Jurkat, Clone E6-1 (cell line): ENCODE results near the gene MT1A.
"Not testable (repeated sequence)": the region's sequence is repeated elsewhere in the genome, so short reads cannot be mapped to it uniquely, and the experiment has no call there.

Source experiments
- DNase-seq: peaks from one replicate; pipeline ENCODE4 v3.0.0-alpha.2; 2011; ENCODE audit warnings: low read depth, low spot score
- H3K4me3 ChIP-seq: 2 replicates; pipeline ENCODE4 v1.5.1; 2011; ENCODE audit warnings: mild to moderate bottlenecking, low read length, control low read depth, moderate library complexity

The MT1A gene

DNA sequence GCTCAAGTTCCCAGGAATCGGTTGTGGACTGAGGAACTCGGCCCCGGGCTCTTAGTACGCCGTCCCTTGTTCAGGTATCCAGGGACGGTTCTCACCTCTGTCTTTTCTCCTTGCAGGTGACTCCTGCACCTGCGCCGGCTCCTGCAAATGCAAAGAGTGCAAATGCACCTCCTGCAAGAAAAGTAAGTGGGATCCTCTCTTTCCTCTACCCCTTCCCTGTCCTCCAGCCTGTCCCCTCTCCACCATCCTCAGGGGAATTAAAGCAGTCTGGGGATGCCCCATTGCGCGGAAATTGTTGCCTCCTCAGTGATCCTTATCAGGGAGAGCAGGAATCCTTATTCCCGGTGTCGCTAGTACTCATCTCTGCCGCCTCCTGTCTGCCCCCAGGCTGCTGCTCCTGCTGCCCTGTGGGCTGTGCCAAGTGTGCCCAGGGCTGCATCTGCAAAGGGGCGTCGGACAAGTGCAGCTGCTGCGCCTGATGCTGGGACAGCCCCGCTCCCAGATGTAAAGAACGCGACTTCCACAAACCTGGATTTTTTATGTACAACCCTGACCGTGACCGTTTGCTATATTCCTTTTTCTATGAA lies 29.5 kb upstream of the MT1A start:
- DNase-seq, result no peak

DNA sequence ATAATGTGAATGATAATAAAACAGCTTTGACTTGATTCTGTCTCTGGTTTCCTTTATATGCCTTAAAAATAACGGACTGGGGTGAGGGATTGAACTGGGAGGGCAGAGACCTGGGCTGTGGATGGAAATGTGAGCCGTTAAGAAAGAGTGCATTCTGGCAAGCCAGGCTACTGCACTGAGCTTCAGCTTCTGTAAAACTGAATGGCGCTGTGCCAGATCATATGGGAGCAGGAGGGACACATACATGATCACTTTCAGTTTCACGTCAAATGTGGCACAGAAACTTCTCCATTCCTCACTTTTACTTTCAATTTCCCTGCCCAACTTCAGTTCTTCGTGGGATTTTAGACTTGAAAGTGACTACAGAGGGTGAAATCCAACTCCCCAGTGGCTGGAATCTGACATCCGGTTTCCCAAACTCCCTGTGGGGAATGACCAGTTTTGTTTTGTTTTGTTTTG lies 29.0 kb upstream of the MT1A start:
- H3K4me3 ChIP-seq, result peak overlapping the region; percentile 84

More for the DNA sequence above, 29.5 kb upstream of the MT1A start:
- H3K4me3 ChIP-seq, result peak overlapping the region; percentile 84

DNA sequence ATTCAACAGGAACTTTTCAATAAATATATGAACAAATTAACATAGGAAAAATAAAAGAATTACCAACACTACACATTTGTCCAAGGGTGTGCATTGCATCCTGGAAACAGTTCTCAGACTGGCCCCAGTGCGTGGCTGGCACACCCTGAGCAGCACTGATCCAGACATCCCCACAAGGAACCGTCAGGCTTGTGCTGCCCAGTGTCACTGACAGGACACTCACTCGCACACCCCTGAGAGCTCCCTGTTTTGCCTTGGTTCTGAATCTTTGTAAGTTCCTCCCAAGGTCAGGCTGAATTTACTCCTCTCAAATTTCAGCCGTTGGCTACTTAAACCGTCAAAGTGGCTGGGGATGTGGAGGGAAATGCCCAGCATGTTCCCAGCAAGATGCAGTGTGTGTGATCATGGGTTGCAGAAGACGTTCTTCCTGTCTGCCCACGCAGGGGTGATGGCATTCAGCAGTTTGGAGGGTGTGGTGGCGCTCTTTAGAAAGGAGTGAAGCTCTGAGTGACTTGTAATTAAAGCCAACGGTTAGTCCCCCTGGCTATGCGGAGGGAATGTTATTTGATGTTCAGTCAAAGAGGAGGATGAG lies 28.4 kb upstream of the MT1A start:
- peak; percentile 37 for DNase-seq
- peak overlapping the region; percentile 84 for H3K4me3 ChIP-seq

More for the DNA sequence above, 29.0 kb upstream of the MT1A start:
- DNase-seq, result peak; percentile 77

DNA sequence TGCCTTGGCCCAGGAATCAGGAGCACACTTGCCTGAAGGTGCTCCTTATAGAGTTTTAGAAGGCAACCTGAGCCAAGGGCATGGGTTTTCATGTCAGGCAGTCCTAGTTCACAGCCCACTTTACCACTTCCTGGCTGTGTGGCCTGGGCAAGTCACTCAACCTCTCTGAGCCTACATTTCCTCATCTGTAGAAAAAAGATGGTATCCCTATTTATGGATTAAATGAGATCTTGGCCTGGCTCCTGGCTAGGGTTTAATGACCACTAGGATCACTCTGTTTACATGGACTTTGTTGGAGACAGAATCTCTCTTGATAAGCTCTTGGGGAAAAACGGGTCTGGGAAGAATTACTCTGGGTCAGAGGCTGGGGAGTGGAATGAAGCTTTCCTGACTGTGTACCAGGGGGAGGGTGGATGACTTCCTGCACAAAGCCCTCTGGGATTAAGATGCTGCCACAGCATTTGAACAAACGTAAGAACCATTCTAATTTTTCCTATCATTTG lies 27.8 kb upstream of the MT1A start:
- no peak overlapping the region for H3K4me3 ChIP-seq
- peak; percentile 37 for DNase-seq

DNA sequence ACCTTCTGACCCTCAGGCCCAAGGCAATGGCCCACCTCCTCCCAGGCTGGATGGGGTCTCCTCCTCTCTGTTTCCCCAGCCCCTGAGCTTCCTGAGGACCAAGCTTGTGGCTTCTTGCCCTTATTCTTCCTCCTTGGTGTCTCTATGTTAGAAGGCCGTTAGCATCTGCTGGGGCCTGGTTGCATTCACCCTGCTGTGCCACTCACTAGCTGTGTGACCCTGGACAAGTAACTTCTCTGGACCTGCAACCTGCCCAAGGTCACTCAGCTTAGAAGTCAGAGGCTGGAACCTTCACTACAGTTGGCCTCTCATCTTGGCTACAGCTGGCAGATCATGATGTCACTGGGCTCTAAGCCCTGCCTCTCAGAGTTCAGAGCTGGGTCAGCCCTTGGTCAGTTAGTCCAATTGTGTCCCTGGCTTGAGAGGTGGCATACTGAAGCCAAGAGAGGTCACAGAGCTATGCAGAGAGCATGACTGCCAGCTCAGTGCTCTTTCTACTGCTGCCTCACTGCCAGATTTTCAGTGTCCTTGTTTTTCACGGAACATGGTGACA lies 27.1 kb upstream of the MT1A start:
- DNase-seq, result no peak
- H3K4me3 ChIP-seq, result no peak overlapping the region

DNA sequence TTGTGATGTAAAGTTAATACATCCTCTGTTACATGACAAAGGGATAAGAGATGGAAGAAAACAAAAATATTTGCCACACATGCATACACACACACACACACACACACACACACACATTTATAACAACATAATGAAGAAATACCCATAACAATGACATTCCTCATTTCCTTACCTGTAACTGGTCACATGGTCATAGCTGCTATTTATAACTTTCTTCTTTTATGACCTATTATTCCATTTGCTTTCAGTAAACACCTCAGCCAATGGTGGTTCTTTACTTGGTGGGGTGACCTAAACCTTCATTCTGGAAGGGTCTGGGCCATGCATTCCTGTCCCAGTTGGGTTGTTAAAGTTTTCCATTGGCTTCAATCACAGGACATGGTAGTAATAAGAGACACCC lies 24.8 kb upstream of the MT1A start:
- H3K4me3 ChIP-seq, result no peak overlapping the region
- DNase-seq, result no peak

DNA sequence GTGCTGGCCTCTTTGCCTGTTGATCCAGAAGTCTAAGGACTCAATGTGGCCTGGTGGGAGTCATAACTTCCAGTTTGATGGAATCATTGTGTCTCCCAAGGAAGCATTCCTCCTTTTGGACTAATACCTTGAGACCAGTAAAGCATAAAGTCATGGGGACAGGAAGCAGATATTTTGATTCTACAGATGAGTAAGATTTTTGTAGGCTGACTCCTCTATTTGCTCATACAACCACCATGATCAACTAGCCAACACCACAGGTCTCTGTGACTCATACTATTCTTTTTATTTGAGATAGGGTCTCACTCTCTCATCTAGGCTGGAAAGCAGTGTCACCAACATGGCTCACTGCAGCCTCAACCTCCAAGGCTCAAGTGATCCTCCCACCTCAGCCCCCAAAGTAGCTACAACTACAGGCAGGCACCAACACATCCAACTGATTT lies 23.9 kb upstream of the MT1A start:
- DNase-seq, result no peak
- H3K4me3 ChIP-seq, result no peak overlapping the region

DNA sequence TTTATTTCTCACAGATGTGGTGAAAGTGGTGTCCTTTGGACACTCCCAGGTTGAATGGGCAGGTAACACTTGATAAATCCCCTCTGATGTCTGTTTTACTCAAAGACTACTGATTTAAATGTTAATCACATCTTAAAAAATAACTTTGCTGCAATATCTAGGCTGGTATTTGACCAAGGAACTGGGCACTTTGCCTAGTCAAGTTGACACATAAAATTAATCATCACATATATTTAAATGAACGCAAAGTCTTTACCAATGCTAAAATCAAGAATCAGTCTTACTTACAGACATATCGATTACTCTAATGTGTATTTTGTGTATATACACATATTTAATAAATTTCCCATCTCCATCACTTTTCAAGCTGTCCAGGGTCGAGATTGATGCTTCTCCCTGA lies 23.1 kb upstream of the MT1A start:
- no peak for DNase-seq
- H3K4me3 ChIP-seq, result no peak overlapping the region

DNA sequence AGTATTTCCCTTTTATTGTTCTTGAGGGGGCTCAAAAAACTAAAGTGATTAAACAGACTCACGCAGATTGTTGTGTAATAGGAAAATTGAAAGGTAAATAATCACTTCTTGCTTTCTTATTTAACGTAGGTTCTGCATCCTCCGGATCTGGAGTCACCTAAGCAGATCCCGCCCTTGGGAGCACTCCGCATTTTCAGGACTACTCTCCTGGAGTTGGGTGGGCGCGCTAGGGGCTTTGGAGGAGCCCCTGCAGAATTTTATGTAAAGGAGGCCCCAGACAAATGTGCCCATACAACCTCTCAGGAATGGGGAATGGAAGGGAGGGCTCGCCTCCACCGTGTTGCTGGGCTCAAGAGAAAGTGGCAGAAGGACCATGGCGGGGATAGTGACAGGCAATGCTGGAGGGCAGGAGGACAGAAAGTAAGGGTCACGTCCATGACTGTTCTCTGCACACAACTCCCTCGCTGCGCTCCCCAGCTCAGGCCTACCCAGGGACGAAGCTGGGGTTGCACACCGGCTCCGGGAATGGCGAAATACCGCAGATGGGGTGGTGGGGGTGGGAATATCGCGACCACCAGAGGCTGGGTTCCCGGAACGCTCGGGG lies 21.8 kb upstream of the MT1A start:
- no peak for DNase-seq
- no peak overlapping the region for H3K4me3 ChIP-seq

DNA sequence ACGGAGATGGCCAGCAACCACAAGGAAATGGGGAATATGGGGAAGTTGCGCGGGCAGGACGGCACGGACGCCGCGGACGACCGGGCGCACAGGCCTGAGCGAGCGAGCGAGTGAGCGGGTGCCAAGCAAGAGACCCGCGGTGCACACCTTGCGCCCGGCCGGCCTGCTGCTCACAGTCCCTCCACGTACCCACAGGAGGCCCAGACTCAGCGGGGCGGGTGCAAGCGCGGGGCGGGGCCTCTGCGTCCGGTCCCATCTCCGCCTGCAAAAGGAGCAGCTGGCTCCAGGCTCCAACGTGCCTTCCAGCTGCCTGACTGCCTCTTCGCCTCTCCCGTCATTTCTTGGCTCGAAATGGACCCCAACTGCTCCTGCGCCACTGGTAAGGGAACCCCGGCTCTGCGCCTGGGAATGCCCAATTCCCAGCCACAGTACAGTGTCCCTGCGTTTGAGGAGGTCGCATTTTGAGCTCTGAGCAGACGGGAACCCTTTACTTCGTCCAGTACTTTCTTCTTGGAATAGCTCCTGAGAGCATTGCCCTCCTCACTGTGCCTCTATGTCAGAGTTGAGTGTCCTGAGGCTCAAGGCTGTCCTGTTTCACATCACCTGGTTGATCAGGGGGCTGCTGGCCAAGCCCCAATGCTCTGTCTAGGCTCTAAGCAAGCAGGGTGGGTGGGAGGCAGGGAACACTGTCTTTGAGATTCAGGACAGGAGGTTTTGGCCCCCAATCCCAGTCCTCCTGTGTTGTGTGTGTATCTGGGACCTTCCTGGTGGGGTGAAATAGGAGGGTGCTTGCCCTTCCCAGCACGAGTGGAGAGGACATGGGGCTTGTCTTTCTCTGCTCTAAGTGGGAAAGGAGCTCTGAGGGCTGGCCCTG lies 21.0 kb upstream of the MT1A start:
- no peak overlapping the region for H3K4me3 ChIP-seq
- no peak for DNase-seq

DNA sequence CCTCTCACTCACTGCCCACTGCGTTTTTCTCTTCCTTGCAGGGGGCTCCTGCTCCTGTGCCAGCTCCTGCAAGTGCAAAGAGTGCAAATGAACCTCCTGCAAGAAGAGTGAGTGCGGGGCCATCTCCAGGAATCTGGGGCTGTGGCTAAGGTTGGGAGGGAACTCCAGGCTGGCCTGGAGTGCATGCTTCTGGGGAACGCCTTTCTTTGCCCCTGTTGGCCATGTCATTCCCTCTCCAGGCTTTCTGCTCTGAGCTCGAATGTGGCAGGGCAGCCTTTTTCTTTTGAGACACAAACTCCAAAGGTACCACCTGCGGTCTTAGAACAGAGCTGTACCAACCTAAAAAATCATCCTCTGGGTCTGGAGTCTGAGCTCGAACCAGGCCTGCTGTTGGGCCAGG lies 20.3 kb upstream of the MT1A start:
- H3K4me3 ChIP-seq, result no peak overlapping the region
- DNase-seq, result no peak

DNA sequence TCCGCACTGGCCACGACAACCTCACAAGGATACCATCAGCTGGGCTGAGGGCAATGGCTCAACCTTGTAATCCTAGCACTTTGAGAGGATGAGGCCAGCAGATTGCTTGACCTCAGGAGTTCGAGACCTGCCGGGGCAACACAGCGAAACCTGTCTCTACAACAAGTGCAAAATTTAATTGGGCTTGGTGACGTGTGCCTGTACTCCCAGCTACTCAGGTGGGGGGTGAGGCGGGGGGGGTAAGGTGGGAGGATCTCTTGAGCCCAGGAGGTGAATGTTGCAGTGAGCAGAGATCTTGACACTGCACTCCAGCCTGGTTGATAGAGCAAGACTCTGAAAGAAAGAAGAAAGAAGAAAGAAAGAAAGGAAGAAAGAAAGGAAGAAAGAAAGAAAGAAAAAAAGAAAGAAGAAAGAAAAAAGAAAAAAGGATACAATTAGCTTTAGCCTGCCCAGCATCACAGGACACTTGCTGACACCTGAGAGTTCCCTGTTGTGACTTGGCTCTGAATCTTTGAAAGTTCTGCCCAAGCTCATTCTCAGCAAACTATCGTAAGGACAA lies 18.0 kb upstream of the MT1A start:
- DNase-seq, result no peak
- H3K4me3 ChIP-seq, result no peak overlapping the region

DNA sequence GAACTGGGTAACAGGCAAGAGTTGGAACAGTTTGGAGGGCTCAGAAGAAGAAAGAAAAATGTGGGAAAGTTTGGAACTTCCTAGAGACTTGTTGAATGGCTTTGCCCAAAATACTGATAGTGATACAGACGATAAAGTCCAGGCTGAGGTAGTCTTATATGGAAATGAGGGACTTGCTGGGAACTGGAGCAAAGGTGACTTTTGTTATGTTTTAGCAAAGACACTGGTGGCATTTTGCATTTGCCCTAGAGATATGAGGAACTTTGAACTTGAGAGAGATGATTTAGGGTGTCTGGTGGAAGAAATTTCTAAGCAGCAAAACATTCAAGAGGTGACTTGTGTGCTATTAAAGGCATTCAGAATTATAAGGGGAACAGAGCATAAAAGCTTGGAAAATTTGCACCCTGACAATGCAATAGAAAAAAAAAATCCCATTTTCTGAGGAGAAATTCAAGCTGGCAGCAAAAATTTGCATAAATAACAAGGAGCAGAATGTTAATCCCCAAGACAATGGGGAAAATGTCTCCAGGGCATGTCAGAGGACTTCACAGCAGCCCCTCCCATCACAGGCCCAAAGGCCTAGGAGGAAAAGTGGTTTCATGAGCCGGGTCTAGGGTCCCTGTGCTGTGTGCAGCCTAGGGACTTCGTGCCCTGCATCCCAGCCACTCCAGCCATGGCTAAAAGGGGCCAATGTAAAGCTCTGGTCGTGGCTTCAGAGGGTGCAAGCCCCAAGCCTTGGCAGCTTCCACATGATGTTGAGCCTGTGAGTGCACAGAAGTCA lies 16.6 kb upstream of the MT1A start:
- H3K4me3 ChIP-seq, DNase-seq: not testable (repeated sequence)

DNA sequence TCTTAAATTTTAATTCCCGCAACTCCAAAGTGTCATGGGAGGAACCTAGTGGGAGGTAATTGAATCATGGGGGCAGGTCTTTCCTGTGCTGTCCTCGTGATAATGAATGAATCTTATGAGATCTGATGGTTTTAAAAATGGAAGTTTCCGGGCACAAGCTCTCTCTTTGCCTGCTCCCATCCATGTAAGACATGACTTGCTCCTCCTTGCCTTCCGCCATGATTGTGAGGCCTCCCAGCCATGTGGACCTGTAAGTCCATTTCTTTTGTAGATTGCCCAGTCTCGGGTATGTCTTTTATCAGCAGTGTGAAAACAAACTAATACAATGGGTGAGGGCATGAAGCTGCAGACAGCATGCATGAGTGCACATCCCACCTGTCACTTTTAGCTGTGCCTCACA lies 15.3 kb upstream of the MT1A start:
- H3K4me3 ChIP-seq, result not testable (repeated sequence)

DNA sequence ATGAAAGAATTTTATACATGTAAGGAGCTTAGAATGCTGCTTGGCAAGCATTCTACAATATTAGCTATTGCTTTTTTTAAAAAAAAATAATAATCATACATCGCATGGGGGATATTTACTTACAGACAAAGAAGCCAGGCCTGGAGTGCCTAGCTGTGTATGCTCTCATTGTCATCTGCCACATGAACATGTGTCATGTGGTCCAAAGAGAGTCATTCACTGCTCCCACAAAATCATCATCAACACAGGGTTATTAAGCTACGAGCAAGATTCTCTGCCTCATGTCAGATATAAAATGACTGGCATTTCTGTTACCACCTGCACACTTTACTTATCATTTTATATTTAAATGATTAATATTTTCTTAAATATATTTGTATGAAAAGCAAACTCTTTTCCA lies 14.8 kb upstream of the MT1A start:
- no peak for DNase-seq
- no peak overlapping the region for H3K4me3 ChIP-seq

More for the DNA sequence above, 15.3 kb upstream of the MT1A start:
- not testable (repeated sequence) for DNase-seq

DNA sequence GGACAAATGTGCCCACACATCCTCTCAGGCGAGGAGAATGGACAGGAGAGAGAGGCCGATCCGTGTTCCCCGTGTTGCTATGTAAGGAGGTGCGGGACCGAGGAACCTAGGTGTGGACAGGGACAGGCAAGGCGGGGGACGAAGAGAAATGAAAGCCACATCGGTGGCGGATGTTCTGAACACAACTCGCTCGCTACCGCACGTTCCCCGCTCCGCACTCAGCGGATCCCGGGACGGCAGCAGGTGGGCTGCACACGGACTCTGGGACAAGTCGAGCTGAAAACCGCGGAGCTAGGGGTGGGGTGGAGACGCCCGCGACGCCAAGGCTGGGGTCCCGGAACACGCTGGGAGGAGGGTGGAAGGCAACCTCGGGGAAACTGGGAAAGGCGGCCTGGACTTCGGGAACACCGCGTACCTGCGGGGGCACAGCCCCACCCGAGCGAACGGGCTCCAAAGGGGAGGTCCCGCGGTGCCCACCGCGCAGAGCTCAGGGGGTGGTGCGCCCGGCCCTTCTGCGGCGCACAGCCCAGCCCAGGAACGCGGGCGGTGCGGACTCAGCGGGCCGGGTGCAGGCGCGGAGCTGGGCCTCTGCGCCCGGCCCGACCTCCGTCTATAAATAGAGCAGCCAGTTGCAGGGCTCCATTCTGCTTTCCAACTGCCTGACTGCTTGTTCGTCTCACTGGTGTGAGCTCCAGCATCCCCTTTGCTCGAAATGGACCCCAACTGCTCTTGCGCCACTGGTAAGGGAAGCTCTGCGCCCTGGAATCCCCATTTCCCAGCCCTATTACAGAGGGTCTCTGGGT lies 13.1 kb upstream of the MT1A start, which contains the start of gene MT1E:
MT1E (plus strand) TSS at position 642 of the 803 bp plus-strand sequence; CDS start at position 713, 71 bp downstream.
- H3K4me3 ChIP-seq, result peak within 1 kb of the TSS; percentile 13
- no peak for DNase-seq

DNA sequence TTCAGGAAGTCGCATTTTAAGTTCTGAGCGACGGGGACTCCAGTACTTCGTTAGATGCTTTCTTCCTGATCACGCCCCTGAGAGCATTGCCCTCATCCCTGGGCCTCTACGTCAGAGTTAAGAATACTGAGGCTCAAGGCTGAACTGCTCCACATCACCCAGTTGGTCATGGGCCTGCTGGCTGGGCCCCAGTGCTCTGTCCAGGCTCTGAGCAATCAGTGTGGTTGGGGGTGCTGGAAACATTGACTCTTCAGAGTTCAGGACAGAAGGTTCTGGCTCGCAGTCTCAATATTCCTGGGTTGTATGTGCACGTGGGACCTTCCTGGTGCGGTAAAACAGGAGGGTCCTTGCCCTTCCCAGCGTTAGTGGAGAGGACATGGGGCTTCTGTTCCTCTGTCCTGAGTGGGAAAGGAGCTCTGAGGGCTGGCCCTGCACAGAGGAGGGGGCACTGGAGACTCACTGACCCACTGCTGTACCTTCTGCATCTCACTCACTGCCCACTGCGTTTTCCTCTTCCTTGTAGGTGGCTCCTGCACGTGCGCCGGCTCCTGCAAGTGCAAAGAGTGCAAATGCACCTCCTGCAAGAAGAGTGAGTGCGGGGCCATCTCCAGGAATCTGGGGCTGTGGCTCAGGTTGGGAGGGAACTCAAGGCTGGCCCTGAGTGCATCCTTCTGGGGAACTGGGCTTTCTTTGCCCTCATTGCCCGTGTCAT lies 12.4 kb upstream of the MT1A start:
- H3K4me3 ChIP-seq, result peak overlapping the region; percentile 13
- DNase-seq, result no peak
